HPDE6-E6E7 (cell line): ENCODE data around the gene CST8.
"Not testable (repeated sequence)": the region's sequence is repeated elsewhere in the genome, so short reads cannot be mapped to it uniquely, and the experiment has no call there.

ENCODE experiments used
- DNase-seq: peaks from one replicate; pipeline ENCODE4 v3.0.0; 2011; ENCODE audit warnings: missing footprints; ENCODE audit errors: extremely low spot score

CST8 gene, protein sequence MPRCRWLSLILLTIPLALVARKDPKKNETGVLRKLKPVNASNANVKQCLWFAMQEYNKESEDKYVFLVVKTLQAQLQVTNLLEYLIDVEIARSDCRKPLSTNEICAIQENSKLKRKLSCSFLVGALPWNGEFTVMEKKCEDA

DNA sequence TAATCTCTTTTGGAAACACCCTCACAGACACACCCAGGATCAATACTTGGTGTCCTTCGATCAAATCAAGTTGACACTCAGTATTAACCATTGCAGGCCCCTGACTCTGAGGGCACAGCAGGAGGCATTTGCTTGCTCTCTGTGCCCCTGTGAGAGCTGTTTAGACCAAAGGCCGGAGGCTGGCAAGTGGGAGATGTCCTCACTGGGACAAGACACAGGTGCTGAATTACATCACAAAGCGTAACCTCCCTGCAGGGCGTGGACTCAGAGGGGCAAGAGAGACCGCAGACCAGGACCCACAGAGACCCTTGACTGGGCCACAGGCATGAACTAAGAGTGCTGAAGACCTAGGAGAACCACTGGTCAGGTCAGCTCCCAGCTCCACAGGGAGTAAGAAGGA, at the start of gene CST8:
Gene CST8 (plus strand): TSS at position 301 of the 400 bp plus-strand sequence. CDS start 551 bp downstream, outside the sequence.
- DNase-seq = no peak

DNA sequence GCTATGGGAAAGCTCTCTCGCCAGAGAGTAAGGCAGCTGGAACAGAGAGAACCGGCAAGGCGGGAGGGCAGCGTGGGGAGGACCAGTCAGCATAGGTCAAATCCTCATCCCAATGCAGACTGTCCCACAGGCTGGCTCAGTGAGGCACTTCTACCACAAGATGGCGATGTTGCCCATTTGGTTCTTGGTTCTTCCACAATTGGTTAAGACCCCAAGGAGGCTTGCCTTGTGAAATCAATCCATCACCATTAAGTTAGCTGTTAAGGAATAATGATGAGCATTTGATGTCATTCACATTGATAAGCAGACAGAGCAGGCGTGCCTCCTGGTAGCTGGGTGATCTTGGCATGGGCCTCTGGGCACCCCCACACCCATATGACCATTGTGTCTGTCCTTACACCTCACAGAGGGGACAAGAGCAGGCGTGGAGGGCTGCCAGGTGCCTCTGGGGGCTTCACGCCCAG, 49.0 kb upstream of the CST8 start:
- peak; percentile 94 for DNase-seq

DNA sequence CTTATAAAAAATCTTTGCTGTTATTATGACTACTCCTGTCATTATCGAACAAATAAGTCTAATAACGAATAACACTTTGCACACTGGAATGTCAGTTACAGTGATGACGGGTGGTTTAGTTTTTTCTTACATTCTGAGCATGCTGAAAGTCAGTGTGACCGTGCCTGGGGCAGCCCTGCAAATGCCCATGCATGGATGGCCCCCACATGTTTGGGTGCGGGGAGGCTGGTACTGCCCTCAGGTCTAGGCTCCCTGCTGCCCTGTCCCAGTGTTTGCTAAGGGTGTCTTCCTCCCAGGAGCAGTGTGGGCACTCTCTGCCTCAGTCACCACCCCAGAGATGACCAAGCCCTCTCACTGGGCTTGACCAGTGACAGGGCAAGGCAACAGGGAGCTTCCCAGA, 48.5 kb upstream of the CST8 start:
- no peak for DNase-seq

DNA sequence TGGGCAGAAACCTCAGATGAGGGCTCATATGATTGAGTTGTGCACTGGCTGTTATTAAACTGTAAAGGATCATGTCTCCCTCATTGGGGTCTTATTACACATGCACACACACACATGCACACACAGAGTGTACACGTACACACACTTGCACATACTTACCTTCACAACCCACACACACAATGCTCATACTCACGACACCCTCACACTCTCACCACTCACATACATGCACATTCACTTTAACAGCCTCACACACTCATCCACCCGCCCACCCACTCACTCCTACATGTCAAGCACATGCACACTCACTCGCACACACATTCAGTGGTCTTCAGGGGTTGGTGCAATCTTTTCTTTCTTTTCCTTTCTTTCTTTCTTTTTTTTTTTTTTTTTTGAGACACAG, 46.1 kb upstream of the CST8 start:
- no peak for DNase-seq

DNA sequence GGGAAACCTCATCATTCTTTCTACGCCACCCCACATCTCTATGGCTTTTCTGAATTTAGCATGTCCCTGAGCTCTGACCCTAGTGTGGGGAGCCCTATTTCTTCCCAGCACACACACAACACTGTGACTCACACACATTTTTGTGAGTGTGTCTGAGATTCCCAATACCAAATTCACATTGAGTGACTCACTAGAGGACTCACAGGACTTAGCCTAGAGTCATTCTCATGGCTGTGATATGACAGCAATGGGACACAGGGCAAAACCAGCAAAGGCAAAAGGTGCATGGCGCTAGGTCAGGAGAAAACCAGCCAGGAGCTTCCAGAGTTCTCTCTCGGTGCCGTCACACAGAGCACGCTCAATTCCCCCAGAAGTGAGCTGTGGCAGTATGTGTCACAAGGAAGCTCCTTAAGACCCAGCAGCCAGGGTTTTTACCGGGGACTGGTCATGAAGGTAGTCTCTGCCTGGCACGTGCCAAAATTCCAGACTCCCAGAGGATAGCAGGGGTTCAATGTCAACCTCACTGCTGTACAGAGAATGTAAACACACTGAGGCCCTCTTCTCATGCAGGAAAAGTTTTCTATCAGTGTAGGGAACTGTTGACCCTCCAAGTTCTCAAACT, 45.2 kb upstream of the CST8 start:
- DNase-seq = no peak

DNA sequence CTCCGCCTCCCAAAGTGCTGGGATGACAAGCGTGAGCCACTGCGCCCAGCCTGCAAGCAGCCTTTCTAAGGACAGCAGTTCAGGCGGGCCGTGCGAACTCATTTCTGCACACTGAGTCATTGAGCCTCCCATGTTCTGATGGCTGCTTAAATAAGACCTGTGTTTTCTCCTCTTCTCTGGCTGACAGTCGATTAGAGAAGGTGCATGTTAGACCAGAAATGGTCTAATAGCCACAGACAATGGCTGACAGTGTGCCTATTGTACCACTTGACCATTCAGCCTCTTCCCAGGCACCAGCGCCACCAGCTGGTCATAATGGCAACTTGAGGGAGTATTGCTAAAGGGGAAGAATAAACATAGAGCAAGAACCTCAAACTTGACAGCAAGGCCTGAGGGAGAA, 44.4 kb upstream of the CST8 start:
- DNase-seq = no peak

DNA sequence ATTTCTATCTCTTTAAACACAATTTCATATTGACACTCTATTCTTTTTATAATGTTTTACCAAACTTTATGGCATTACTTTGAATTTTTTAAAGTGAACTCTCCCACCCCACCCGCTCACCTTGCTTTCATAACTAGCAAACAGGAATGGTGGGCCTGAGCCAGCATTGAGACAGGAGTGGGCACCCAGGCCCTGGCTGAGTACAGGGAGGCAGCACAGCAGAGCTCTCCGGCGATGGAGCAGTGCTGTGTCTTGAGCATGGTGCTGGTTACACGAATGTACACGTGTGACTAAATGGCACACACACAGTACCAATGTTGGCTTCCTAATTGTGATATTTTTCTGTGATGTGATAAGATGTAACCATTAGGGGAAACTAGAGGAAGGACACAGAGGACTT, 42.8 kb upstream of the CST8 start:
- no peak for DNase-seq

DNA sequence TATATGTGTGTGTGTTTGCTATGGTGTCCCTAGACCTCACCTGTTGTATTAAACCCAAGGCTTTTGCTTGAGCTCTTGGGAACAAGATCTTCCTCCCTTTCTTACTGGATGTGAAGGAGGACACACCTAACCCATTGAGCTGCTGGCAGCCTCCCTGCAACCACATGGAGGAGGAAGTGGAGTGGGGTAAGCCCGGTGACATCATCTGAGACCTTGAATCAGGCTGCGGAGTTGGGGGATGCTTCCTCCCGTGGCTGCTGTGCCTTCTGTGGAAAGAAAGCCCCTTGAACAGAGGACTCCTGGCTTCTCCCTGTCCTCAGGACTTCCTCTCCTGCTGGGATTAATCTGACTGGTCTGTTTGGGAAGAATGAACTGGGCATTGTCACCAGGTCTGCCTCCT, 41.5 kb upstream of the CST8 start:
- DNase-seq = no peak

DNA sequence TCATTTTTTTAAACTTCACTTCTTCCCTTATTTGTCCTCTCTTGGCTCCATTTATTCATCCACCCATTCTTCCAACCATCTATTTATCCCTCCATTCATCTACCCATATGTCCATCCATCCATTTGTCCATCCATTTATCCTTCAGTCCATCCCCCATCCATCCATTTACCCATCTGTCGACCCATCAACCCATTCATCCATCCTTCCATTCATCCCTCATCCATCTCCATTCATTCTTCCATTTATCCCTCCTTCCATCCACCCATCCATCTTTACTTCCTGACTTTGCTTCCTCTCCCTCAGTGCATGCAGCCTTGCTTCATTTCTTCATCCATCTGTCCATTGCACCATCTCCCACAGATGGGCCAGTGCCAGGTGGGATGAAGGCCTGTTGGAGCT, 40.0 kb upstream of the CST8 start:
- no peak for DNase-seq

DNA sequence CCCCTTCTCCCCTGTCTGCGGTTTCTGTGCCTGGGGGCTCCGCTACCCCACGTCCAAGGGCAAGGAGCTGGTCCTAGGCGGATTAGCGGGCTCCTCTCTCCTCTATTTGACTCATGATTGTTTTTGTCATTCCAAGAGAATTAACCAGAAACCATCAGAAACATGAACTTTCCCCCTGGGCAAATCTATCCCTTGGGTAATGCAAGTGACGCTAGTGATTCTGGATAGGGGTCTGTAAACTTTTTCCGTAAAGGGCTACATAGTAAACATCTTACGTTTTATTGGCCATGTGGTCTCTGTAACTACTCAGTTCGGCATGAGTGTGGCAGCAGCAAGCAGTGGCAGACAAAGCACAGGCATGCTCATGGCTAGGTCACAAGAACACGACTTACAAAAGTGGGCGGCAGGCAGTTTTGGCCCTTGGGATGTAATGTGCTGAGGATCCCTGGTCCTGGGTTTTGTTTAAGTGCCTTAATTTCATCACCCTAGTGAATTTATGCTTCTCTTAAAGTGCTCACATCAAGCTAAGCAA, 38.9 kb upstream of the CST8 start:
- no peak for DNase-seq

DNA sequence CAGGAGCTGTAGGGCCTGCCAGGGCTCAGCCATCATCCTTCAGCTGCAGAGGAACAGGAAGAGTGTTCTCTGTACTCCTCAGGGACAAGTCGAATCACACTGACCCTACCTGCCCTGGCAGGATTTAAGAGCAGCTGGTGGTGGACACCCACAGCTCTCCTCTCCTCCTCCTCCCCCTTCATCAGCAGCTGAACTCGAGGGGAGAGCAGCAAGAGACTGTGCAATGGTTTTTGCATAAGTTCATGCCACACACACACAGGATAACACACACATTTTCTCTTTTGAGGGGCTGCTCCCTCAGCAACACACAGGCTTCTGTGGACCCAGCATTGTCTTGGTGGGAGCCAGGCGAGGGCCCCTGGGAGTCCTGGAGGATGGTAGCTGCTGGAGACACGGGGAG, 38.1 kb upstream of the CST8 start, which contains the start of gene CST11:
Gene CST11 (minus strand): TSS at position 101 of the 400 bp plus-strand sequence. CDS start 65 bp downstream, at position 36.
- DNase-seq = no peak

DNA sequence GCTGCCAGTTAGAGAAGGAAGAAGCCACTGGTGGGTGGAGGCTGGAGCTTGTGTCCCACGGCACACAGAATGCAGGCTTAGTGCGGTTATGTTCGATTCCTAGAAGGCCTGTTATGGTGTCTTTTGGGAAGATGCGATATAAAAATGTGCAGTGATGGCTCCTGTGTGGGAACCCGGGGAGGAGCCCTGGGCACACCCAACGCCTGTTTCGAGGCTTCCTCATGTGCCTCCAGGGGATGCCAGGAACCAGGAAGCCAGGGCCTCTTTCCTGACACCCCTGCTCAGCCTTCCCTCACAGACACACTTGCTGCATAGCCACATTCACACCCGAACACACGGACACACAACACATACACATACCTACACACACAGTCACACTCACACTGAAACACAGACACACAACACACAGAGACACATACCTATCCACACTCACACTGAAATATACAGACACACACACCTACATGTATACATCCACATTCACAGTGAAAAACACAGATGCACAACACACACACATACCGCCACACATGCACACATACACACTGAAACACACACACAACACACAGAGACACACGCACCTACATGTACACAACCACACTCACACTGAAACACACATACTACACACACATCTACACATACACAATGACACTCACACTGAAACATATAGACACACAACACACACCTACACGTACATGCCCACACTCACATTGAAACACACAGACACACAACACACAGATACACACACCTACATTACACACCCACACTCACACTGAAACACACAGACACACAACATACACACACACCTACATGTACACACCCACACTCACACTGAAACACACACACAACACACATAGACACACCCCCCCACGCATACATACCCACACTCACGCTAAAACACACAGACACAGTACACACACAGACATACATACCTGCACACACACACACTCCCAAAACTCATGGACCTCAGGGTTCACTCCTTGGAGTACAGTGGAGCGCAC, 37.1 kb upstream of the CST8 start:
- DNase-seq = no peak

DNA sequence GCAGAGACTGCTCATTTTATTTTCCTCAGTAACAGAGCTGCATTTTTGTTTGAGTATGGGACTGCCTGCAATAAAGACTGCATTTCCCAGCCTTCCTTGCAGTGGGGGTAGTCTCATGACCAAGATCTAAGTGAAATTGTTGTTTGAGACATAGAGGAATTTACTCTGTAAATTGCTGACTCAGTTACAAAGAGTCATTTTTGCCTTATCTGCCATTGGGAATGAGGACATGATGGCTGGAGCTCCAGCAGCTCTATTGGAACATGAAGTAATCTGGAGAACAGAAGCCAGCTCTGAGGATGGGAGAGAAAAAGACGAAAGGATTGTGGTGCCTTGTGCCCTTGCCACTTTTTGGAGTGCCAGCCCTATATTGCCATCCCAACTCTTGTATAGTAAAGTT, 36.1 kb upstream of the CST8 start:
- no peak for DNase-seq

DNA sequence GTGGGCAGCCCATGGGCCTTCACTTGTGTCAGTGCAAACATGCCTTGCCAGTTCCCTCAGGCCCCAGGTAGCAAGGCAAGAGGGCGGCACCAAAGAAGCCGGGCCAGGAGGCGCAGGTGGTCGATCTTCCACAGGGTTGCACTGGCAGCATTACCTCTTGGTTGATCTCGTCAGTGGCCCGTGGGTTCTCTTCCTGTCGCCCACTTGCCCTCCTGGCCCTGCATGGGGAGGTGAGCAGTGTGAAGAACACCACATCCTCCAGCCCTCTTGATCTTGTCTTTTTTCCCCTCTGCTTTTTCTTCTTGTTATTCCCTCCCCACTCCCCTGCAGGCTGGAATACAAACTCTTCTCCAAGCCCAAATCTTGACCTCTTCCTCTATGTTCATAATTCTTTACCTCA, 35.3 kb upstream of the CST8 start:
- no peak for DNase-seq

DNA sequence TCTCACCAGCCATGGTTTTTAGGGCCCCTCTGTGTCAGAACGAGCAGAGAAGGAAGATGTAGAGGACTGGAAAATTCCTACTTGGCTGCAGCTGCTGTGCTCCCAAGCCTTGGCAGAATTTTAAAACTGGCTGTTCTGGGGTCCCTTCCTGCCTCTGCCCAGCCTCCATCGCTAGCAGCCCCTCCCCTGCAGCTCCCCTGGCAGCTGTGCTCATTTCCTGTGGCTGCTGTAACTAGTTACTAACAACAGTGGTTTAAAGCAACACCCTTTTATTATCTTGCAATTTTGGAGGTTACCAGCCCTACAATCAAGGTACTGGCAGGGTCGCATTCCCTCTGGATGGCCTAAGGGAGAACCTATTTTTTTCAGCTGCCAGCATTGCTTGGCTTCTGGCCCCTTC, 34.5 kb upstream of the CST8 start:
- no peak for DNase-seq

DNA sequence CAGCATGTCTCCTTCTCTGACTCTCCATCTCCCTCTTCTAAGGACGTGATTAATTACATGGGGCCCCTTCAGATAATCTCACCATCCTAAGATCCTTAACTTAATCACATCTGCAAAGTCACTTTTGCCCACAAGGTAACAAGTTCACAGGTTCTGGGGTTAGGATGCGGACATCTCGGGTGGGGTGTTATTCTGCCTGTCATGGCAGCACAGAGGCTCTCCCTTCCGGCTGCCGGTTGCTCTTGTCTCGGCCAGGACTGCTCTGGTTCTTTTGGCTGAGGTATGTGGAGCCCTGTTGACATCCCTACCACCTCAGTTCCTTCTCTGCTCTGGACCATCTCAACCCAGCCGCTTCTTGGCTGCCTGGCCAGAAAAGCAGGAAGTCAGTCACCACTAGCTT, 34.0 kb upstream of the CST8 start:
- DNase-seq = no peak

DNA sequence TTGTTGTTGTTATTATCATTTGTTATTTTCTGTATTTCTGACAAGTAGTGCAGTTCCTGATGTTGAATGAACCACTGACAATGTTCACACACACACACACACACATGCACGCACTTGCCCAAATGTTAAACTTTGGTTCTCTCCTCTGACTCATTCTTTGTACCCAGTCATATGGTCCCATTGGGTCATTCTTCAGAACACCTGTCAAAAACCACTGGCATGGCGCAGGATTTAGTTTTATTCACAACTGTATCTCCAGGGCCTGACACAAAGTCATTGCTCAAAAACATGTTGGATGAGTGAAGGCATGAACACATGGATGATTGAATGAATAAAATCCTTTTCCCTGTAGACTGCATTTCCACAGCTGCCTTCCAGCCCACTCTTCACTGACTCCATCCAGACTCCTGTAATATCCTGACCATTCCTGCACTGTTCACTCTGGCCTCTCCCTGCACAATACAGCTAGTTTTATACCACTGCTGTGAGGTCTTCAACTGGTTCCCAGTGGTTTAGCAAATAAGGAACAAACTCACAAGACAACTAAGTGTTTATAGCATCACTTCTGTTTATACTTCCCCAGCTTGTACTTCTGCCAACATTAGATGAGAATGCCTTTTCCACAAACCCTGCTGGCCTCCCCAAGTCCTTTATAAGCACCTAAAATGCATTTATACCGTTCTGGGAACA, 31.3 kb upstream of the CST8 start:
- no peak for DNase-seq

DNA sequence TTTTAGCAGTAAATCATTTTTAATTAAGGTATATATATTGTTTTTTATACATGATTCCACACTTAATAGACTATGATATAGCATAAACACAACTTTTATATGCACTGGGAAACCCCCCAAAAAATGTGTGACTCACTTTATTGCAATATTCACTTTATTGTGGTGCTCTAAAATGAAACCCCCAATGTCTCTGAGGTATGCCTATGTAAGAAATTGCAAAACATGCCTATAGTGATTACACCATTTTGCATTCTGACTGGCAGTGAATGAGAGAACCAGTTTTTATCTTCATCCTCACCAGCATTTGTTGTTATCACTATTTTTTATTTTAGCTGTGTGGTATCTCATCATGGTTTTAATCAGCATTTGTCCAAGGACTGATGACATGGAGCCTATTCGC, 29.7 kb upstream of the CST8 start:
- no peak for DNase-seq

DNA sequence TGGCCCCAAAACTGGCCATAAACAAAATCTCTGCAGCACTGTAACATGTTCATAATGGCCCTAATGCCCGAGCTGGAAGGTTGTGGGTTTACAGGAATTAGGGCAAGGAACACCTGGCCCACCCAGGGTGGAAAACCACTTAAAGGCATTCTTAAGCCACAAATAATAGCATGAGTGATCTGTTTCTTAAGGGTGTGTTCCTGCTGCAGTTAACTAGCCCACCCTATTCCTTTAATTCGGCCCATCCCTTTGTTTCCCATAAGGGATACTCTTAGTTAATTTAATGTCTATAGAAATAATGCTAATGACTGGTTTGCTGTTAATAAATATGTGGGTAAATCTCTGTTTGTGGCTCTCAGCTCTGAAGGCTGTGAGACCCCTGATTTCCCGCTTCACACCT, 24.0 kb upstream of the CST8 start:
- not testable (repeated sequence) for DNase-seq

DNA sequence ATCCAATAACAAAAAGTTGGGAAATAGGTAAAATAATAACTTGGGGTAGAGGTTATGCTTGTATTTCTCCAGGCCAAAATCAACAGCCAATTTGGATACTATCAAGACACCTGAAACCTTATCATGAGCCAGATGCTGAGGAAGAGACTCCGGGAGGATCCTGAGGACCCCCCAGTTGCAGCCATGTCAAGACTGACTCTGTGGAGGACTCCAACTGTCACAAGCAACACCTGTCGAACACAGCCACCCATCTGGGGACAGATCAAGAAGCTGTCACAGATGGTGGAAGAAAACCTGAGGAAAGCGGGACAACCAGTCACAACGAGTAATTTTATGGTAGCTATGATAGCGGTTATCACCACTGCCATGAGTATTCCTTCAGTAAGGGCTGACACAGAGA, 18.6 kb upstream of the CST8 start:
- not testable (repeated sequence) for DNase-seq

DNA sequence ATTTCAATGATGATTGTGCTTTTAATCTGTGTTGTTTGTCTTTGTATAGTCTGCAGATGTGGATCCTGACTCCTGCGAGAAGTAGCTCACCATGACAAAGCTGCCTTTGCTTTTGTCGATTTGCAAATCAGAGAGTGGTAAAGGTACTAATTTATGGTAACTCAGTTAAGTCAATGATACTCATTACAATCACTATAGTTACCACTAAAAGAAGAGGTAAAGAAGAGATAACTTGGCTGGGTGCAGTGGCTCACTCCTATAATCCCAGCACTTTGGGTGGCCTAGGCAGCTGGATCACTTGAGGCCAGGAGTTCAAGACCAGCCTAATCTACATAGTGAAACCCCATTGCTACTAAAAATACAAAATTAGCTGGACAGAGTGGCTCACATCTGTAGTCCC, 17.6 kb upstream of the CST8 start:
- not testable (repeated sequence) for DNase-seq

DNA sequence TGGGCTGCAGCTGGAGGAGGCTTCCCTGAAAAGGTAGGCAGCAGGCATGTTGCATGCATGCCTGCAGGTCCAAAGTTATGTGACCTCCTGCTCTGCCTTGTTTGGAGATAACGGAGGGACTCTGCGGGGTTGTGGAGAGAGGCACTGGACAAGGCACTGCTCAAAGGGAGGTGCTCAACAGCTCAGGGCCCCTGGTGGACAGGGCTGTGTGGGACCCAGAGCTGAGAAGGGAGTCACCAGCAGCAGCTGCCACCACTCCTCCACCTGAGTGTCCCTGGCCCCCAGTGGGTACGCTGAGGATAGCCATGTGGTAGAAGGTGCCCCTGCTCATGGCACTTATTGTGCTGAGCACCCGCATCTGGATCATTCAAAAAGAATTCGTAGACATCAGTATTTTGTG, 15.5 kb upstream of the CST8 start:
- DNase-seq = no peak
